Thoracic aorta (tissue), 2 donors: ENCODE results near the gene ATRNL1. TPM values are rescaled to one million over a fixed set of nuclear protein-coding genes. Genes with fewer than 3 reads are reported as not detected.

Experiments
- ATAC-seq: fragments of 150-250 bp; one replicate; pipeline ENCODE4 v1.8.0; 2017; ENCODE audit warnings: low read depth; ENCODE audit not compliant: insufficient number of reproducible peaks, low FRiP score
- DNase-seq: peaks from one replicate; pipeline ENCODE4 v3.0.0-alpha.2; 2020; ENCODE audit warnings: low spot score
- H3K27ac ChIP-seq, 2 donors: fragments of 200-600 bp; sonication (generic); 1 replicate in 1 of 2; 2 replicates in 1 of 2; pipeline ENCODE4 v1.5.1; 2016; ENCODE audit warnings: mild to moderate bottlenecking in 2 of 2, moderate library complexity in 2 of 2
- H3K27me3 ChIP-seq: fragments of 200-600 bp; sonication (generic); replicated peaks from 2 replicates; pipeline ENCODE4 v1.6.0; 2016; ENCODE audit warnings: mild to moderate bottlenecking; ENCODE audit not compliant: insufficient read depth
- H3K36me3 ChIP-seq: fragments of 200-600 bp; sonication (generic); one replicate; pipeline ENCODE4 v1.5.1; 2016
- H3K4me1 ChIP-seq, 2 donors: fragments of 200-600 bp; sonication (generic); 1 replicate in 1 of 2; 2 replicates in 1 of 2; pipeline versions ENCODE4 v1.5.1 to v1.6.0; 2016; ENCODE audit warnings: low read depth in 2 of 2, mild to moderate bottlenecking in 1 of 2; ENCODE audit not compliant: control insufficient read depth in 1 of 2
- H3K4me3 ChIP-seq: fragments of 200-600 bp; sonication (generic); 2 replicates; pipeline ENCODE4 v1.5.1; 2016; ENCODE audit warnings: mild to moderate bottlenecking
- H3K9me3 ChIP-seq: fragments of 200-600 bp; sonication (generic); 2 replicates; pipeline ENCODE4 v1.5.1; 2016
- CTCF ChIP-seq: fragments of 200-600 bp; sonication (generic); IDR thresholded peaks from one replicate; pipeline ENCODE4 v1.5.1; 2019; ENCODE audit warnings: antibody characterized with exemption
- total RNA-seq, 2 donors: library from RNA; depleted of rRNA; stranded (reverse); fragments of >200 nt; gene quantifications; one replicate each; pipeline versions ENCODE4 v1.1.0 to v1.2.3, GENCODE V29; 2016

Gene ATRNL1
- total RNA-seq, 2 donors from 2014 or later, result 24.6 to 57.4 TPM

GRCh38 chr10:115084277-115084850, 8.8 kb upstream of the ATRNL1 start:
- Histone ChIP-seq H3K9me3 (no peaks in the 10 kb centered on the region), H3K4me3 (peak overlapping the region; percentile 18), H3K36me3 (no peaks in the 10 kb centered on the region), H3K27me3 (no peaks in the 10 kb centered on the region), H3K4me1 (peaks cover 22 to 31% of the 10 kb centered on the region in 2 donors), H3K27ac (peak overlapping the region; percentile 61 to 80)
- TF ChIP-seq CTCF, result no peak
- ATAC-seq, result no peak
- no peak for DNase-seq

- Histone ChIP-seq H3K4me1 (peaks cover 0 to 19% of the 10 kb centered on the region in 2 donors), H3K27ac (peak overlapping the region; percentile 77 to 84), H3K9me3 (no peaks in the 10 kb centered on the region), H3K27me3 (no peaks in the 10 kb centered on the region), H3K36me3 (no peaks in the 10 kb centered on the region), H3K4me3 (no peak overlapping the region)
- no peak for TF ChIP-seq CTCF
- ATAC-seq (no peak), DNase-seq (no peak)
These were observed 2.0 kb upstream of the ATRNL1 start for GRCh38 chr10:115091161-115091560.

GRCh38 chr10:115092258-115092554, 959 bp upstream of the ATRNL1 start:
- ATAC-seq (no peak), DNase-seq (no peak)
- Histone ChIP-seq H3K4me1 (peaks cover 0 to 19% of the 10 kb centered on the region in 2 donors), H3K27ac (peak overlapping the region; percentile 77 to 84), H3K36me3 (no peaks in the 10 kb centered on the region), H3K4me3 (peak overlapping the region; percentile 82), H3K9me3 (no peaks in the 10 kb centered on the region), H3K27me3 (no peaks in the 10 kb centered on the region)
- TF ChIP-seq CTCF, result no peak

- Histone ChIP-seq H3K4me3 (peak overlapping the region; percentile 82), H3K9me3 (no peaks in the 10 kb centered on the region), H3K4me1 (peaks cover 0 to 19% of the 10 kb centered on the region in 2 donors), H3K36me3 (no peaks in the 10 kb centered on the region), H3K27ac (peak overlapping the region; percentile 77 to 84), H3K27me3 (no peaks in the 10 kb centered on the region)
- DNase-seq, result no peak
- peak; percentile 52 for ATAC-seq
- no peak for TF ChIP-seq CTCF
These were observed 445 bp upstream of the ATRNL1 start for GRCh38 chr10:115092555-115093285.

- no peaks in the 10 kb centered on the region for H3K27me3 ChIP-seq
- no peaks in the 10 kb centered on the region for H3K36me3 ChIP-seq
- ATAC-seq (no peak), DNase-seq (no peak)
- peak overlapping the region; percentile 77 to 84 for H3K27ac ChIP-seq
- H3K4me3 ChIP-seq, result peak overlapping the region; percentile 82
- no peaks in the 10 kb centered on the region for H3K9me3 ChIP-seq
- peaks cover 0 to 19% of the 10 kb centered on the region in 2 donors for H3K4me1 ChIP-seq
- no peak for TF ChIP-seq CTCF
These were observed 727 bp downstream of the ATRNL1 start for GRCh38 chr10:115093776-115094408.
